Glutamatergic neuron (in vitro differentiated cells): Measurements from ENCODE around the gene TMEM72. TPM values are rescaled to one million over a fixed set of nuclear protein-coding genes. Genes with fewer than 3 reads are reported as not detected.

ENCODE experiments used
- DNase-seq: peaks from one replicate; pipeline ENCODE4 v3.0.0; 2022
- H3K27ac Mint-ChIP-seq: one replicate; pipeline ENCODE4 v1.8.0; 2020; ENCODE audit warnings: mild to moderate bottlenecking, mixed read lengths, inconsistent platforms; ENCODE audit not compliant: unreplicated experiment
- H3K27me3 Mint-ChIP-seq: one replicate; pipeline ENCODE4 v1.8.0; 2020; ENCODE audit warnings: mild to moderate bottlenecking, moderate library complexity, mixed read lengths, inconsistent platforms; ENCODE audit not compliant: unreplicated experiment
- H3K36me3 Mint-ChIP-seq: one replicate; pipeline ENCODE4 v1.8.0; 2020; ENCODE audit warnings: mild to moderate bottlenecking, mixed read lengths, inconsistent platforms; ENCODE audit not compliant: unreplicated experiment
- H3K4me1 Mint-ChIP-seq: one replicate; pipeline ENCODE4 v1.8.0; 2020; ENCODE audit warnings: mild to moderate bottlenecking, low read depth, mixed read lengths, inconsistent platforms; ENCODE audit not compliant: unreplicated experiment
- H3K4me3 Mint-ChIP-seq: one replicate; pipeline ENCODE4 v1.8.0; 2020; ENCODE audit warnings: mild to moderate bottlenecking, mixed read lengths, inconsistent platforms; ENCODE audit not compliant: unreplicated experiment
- H3K9me3 Mint-ChIP-seq: one replicate; pipeline ENCODE4 v1.8.0; 2020; ENCODE audit warnings: mild to moderate bottlenecking, moderate library complexity, mixed read lengths, inconsistent platforms; ENCODE audit not compliant: unreplicated experiment
- total RNA-seq: library from RNA; stranded (reverse); fragmentation: NEBNext Ultra II Directional; extraction: Animal tissue kit (Norgen Biotek cat#: 25700); gene quantifications from one replicate; pipeline ENCODE4 v1.2.1, GENCODE V29; 2021; ENCODE audit not compliant: unreplicated experiment
- TF ChIP-seq, protein P1 (sequence below): fragments of 200-600 bp; sonication (generic); IDR thresholded peaks from one replicate; pipeline ENCODE4 v1.5.0; 2021; ENCODE audit not compliant: partially characterized antibody, unreplicated experiment

The TMEM72 gene
- total RNA-seq, 1 donor from 2014 or later, result not detected

DNA sequence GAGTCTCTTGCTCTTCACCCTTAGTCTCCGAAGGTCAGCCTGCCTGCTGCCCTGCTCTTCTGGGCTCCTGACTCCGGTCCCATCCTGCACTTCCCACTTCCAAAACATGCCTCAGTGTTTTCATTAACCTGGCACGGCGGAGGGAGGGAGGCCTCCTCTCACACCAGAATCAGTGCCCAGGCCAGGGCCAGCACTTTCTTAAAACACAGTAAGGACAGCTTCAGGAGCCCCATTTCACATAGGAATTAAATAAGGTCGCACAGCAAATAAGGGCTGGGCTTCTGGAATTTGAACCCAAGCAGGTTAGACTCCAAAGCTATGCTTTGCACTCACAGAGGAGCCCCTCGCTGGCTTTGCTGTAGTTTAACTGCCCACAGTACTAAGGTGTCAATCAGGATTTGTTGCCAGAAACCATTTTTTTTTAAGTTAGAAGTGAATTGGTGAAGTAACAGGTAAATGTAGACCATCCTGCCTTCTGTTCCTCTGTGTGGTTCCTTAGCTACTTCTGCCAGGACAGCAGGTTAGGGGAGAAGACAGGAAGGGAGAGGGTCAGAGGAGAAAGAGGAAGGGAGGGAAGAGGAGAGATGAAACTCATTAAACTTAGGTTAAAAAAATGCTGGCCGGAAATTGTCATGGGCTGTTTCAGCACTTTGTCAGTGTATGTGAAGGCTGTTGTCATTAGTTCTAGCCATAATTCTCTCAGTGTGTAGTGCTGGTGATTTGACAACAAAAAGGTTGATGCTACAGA is 49.5 kb downstream of the TMEM72 start:
- peaks cover 61% of the 10 kb centered on the region for H3K4me1 Mint-ChIP-seq
- peaks cover 59% of the 10 kb centered on the region for H3K9me3 Mint-ChIP-seq
- TF ChIP-seq, protein P1, sequence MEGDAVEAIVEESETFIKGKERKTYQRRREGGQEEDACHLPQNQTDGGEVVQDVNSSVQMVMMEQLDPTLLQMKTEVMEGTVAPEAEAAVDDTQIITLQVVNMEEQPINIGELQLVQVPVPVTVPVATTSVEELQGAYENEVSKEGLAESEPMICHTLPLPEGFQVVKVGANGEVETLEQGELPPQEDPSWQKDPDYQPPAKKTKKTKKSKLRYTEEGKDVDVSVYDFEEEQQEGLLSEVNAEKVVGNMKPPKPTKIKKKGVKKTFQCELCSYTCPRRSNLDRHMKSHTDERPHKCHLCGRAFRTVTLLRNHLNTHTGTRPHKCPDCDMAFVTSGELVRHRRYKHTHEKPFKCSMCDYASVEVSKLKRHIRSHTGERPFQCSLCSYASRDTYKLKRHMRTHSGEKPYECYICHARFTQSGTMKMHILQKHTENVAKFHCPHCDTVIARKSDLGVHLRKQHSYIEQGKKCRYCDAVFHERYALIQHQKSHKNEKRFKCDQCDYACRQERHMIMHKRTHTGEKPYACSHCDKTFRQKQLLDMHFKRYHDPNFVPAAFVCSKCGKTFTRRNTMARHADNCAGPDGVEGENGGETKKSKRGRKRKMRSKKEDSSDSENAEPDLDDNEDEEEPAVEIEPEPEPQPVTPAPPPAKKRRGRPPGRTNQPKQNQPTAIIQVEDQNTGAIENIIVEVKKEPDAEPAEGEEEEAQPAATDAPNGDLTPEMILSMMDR, result no peak
- peak overlapping the region; percentile 86 for H3K27ac Mint-ChIP-seq
- H3K36me3 Mint-ChIP-seq, result peaks cover 10% of the 10 kb centered on the region
- peak overlapping the region; percentile 94 for H3K4me3 Mint-ChIP-seq
- DNase-seq, result no peak
- peaks cover 30% of the 10 kb centered on the region for H3K27me3 Mint-ChIP-seq

DNA sequence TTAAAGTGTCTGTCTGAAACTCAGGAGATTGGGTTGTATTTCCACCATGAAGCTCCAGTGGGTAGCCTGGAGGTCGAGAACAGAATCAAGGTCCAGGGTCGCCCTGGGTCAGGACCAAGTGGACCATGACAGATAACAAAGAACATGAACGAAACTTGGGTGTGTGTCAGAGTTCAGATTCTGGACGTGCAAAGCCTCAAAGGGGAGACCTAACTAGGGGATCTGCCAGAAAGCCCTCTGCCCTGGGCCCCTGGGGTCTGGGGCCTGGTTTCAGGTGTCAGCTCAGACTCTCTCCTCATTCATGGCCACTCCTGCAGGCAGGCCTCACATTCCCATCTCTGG is 50.1 kb downstream of the TMEM72 start:
- Mint-ChIP-seq H3K9me3 (peaks cover 60% of the 10 kb centered on the region), H3K27me3 (peaks cover 35% of the 10 kb centered on the region), H3K4me3 (peak overlapping the region; percentile 94), H3K27ac (peak overlapping the region; percentile 83), H3K4me1 (peaks cover 61% of the 10 kb centered on the region), H3K36me3 (peaks cover 13% of the 10 kb centered on the region)
- DNase-seq, result no peak
- TF ChIP-seq, protein P1, result no peak

DNA sequence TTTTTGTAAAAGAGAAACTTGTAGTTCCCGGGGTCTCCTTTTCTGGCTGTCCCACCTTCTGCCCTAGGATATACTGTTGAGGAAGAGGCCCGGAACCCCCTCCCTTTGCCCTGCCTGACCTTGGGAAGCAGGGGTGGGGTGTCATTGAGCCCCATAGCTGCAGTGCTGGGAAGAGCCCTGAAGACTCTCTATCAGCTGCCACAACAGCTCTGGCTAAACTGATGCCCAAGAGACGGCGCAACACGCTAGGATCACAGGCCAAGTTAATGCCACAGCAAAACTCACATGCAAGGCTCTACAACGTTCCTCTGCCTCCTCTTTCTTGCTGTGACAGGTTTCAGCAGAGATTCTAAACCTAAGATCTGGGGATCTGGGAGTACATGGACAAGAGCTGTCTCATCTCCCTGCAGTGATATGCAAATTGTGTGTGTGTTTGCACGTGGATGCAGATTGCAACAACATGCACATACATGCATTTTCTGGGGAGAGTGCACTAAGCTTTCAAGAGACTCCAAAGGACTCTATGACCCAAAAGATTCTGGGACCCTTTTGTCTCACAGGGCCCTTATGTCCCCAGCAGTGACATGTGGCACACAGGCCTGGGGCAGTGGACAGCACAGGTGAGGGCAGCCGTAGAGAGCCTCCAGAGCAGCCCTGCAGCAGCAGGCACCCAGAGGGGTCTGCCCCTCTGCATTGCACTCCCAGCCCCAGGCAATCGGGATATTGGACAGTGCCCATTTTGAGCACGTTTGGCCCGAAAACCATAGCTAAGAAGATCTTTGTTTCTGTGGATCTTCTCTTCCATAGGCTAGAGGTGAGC is 51.0 kb downstream of the TMEM72 start:
- Mint-ChIP-seq H3K9me3 (peaks cover 59% of the 10 kb centered on the region), H3K27ac (peak overlapping the region; percentile 99), H3K4me1 (peaks cover 60% of the 10 kb centered on the region), H3K27me3 (peaks cover 36% of the 10 kb centered on the region), H3K4me3 (peak overlapping the region; percentile 84), H3K36me3 (peaks cover 6% of the 10 kb centered on the region)
- no peak for DNase-seq
- TF ChIP-seq, protein P1, result no peak

DNA sequence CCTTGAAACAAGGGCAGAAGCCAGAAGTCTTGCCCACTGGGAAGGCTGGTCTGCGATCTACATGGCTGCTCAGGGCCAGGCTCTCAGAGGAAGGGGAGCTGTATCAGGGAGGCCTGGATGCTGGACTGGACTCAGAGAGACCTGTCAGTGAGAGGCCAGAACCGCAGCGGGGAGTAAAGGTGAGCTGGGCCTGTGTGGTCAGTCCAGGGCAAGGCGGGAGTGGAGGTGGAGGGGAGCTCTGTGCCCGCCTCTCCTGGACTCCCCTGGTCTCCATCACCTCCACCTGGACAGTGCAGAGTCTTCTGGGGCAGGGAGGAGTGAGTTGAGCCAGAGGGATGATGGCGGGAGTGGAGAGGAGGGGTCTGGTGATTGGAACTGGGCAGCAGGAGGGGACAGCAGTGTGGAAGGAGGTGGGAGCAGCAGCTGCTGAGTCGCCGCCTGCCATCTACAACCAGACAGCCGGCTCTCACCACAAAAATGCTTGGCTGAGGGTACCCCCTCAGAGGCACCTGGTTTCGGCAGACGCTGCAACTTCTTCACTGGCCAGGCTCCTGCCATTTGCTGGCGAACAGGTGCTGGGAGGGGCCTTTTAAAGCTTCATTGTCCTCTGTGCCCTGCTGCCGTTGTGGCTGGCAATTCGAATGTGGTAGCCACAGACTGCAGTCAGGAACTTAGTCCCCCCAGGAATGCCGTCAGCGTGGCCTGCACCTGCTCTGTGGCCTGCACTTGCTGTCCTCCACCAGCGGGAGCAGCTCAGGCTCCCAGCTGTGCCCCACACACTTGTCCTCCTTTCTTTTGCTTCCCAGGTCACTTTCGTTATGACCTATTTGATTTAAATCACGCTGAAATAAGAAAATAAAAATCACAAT is 52.0 kb downstream of the TMEM72 start:
- H3K9me3 Mint-ChIP-seq, result peaks cover 58% of the 10 kb centered on the region
- peak overlapping the region; percentile 99 for H3K27ac Mint-ChIP-seq
- DNase-seq, result peak; percentile 74
- H3K27me3 Mint-ChIP-seq, result peaks cover 34% of the 10 kb centered on the region
- peaks cover 6% of the 10 kb centered on the region for H3K36me3 Mint-ChIP-seq
- peaks cover 70% of the 10 kb centered on the region for H3K4me1 Mint-ChIP-seq
- TF ChIP-seq, protein P1, result peak; percentile 50
- H3K4me3 Mint-ChIP-seq, result peak overlapping the region; percentile 84
